DOHH2 (cell line): ENCODE data around the gene DCAF4.

Experiments
- CTCF ChIP-seq: fragments of 200-600 bp; sonication (generic); IDR thresholded peaks from one replicate; pipeline ENCODE4 v1.5.1; 2014; ENCODE audit warnings: antibody characterized with exemption, mild to moderate bottlenecking, low read depth, low read length; ENCODE audit not compliant: poor library complexity, severe bottlenecking
- EZH2phosphoT487 ChIP-seq: fragments of 200-600 bp; sonication (generic); IDR thresholded peaks from 2 replicates; pipeline ENCODE4 v1.6.1; 2017; ENCODE audit warnings: borderline replicate concordance, mild to moderate bottlenecking, antibody characterized with exemption, low read length, moderate library complexity, mixed read lengths

DNA sequence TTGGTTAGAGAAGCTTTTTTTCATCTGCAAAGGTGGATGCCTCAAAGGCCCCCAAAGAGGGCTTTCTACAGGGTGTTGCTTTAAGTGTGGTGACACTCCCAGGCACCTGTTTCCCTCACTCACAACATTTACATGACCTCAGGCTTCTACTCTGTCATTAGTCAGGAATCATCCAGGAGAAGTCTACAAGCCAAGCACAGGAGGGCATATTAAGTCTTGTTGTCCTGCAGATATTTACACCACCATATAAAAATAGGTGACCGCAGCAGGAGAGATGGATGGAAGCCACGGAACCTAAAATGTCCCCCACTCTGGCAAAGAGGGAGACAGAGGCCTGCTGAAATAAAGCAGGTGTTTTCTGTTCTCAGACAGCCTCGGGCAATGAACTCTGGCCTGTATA, 24.9 kb upstream of the DCAF4 start:
- no peak for TF ChIP-seq CTCF
- no peak for TF ChIP-seq EZH2phosphoT487
